A673 (cell line): ENCODE data around the gene TPD52L1. TPM values are rescaled to one million over a fixed set of nuclear protein-coding genes. Genes with fewer than 3 reads are reported as not detected.

Experiments
- BruUV-seq: library from RNA; stranded (reverse); fragments of 400-500 nt; replicated peaks from 2 replicates; lab custom pipeline; 2021; lab: Mats Ljungman, UMichigan
- CTCF ChIA-PET: fragments of 300-600 bp; sonication (Branson Sonifier 250); formaldehyde crosslinking; loops from one replicate; lab custom pipeline; 2022; ENCODE audit warnings: antibody characterized with exemption; lab: Charles Lee
- POLR2A ChIA-PET: fragments of 300-600 bp; sonication (Branson Sonifier 250); formaldehyde crosslinking; loops from one replicate; lab custom pipeline; 2022; ENCODE audit warnings: antibody characterized with exemption; ENCODE audit not compliant: low non-redundant PET; lab: Charles Lee
- DNase-seq: peaks from one replicate; pipeline ENCODE4 v3.0.0-alpha.2; 2015; ENCODE audit warnings: low spot score
- H3K27ac ChIP-seq: fragments of 200-600 bp; sonication (generic); 2 replicates; pipeline ENCODE4 v1.5.1; 2016; ENCODE audit warnings: mixed run types, low read depth, mild to moderate bottlenecking, mixed read lengths, antibody characterized with exemption, low read length; ENCODE audit not compliant: poor library complexity, severe bottlenecking
- H3K27me3 ChIP-seq: fragments of 200-600 bp; sonication (generic); replicated peaks from 2 replicates; pipeline ENCODE4 v1.6.1; 2017; ENCODE audit warnings: mixed run types, low read depth, mild to moderate bottlenecking, mixed read lengths, antibody characterized with exemption, low read length; ENCODE audit not compliant: insufficient read depth, poor library complexity
- H3K36me3 ChIP-seq: fragments of 200-600 bp; sonication (generic); 2 replicates; pipeline ENCODE4 v1.6.1; 2016; ENCODE audit warnings: mixed run types, mild to moderate bottlenecking, mixed read lengths, antibody characterized with exemption, low read length; ENCODE audit not compliant: insufficient read depth, poor library complexity, severe bottlenecking
- H3K4me1 ChIP-seq: fragments of 200-600 bp; sonication (generic); 2 replicates; pipeline ENCODE4 v1.6.1; 2017; ENCODE audit warnings: mixed run types, mild to moderate bottlenecking, mixed read lengths, antibody characterized with exemption, low read length; ENCODE audit not compliant: insufficient read depth, poor library complexity, severe bottlenecking
- H3K4me3 ChIP-seq: fragments of 200-600 bp; sonication (generic); 2 replicates; pipeline ENCODE4 v1.5.1; 2016; ENCODE audit warnings: low read depth, mixed run types, mild to moderate bottlenecking, mixed read lengths, low read length; ENCODE audit not compliant: poor library complexity, severe bottlenecking
- H3K9me3 ChIP-seq: fragments of 200-600 bp; sonication (generic); 2 replicates; pipeline ENCODE4 v1.6.1; 2016; ENCODE audit warnings: mixed run types, low read depth, mild to moderate bottlenecking, mixed read lengths, antibody characterized with exemption, low read length; ENCODE audit not compliant: poor library complexity, severe bottlenecking
- CTCF ChIP-seq: fragments of 300-800, 200-600 bp; sonication (generic); conservative IDR thresholded peaks from 2 replicates; pipeline ENCODE4 v1.5.1; 2017; ENCODE audit warnings: low read depth, mild to moderate bottlenecking, antibody characterized with exemption, low read length, moderate library complexity, mixed read lengths
- EZH2 ChIP-seq: fragments of 200-600 bp; sonication (generic); IDR thresholded peaks from 2 replicates; pipeline ENCODE4 v1.6.1; 2017; ENCODE audit warnings: borderline replicate concordance, low read depth, mild to moderate bottlenecking, mixed read lengths, antibody characterized with exemption, low read length; ENCODE audit not compliant: poor library complexity, severe bottlenecking
- intact Hi-C: fragments of 100-400 bp; cut with micrococcal nuclease; formaldehyde crosslinking; loops from one replicate; pipeline ENCODE4 v1.10.0; 2022; ENCODE audit not compliant: unreplicated experiment
- total RNA-seq: library from RNA; stranded (reverse); gene quantifications from 2 replicates; pipeline ENCODE4 v1.2.3, GENCODE V29; 2021

Gene TPD52L1
- total RNA-seq, 1 experiment from 2014 or later = 2.0 TPM

DNA sequence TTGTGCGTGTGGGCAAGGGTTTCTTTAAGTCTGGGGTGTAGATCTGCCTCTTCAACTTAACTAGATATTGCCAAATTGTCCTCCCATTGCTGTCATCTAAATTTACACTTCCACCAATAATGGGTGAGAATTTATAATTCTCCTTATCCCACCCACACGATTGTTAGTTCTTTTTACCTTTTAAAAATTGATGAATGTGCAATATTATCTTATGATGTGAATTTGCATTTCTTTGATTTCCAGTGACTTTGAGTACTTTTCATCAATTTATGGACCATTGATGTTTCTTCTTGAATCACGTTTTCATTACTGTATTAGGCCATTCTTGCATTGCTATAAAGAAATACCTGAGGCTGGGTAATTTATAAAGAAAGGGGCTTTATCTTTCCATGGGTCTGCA, 17.2 kb upstream of the TPD52L1 start:
- no peak for DNase-seq
- ChIA-PET CTCF (no interaction called here), POLR2A (no interaction called here)
- Histone ChIP-seq H3K27ac (no peak overlapping the region), H3K4me1 (no peaks in the 10 kb centered on the region), H3K27me3 (no peaks in the 10 kb centered on the region), H3K9me3 (no peaks in the 10 kb centered on the region), H3K4me3 (no peak overlapping the region), H3K36me3 (no peaks in the 10 kb centered on the region)
- TF ChIP-seq EZH2 = no peak
- TF ChIP-seq CTCF = no peak
- intact Hi-C loops = no loop called here
- BruUV-seq = no TSS peak

DNA sequence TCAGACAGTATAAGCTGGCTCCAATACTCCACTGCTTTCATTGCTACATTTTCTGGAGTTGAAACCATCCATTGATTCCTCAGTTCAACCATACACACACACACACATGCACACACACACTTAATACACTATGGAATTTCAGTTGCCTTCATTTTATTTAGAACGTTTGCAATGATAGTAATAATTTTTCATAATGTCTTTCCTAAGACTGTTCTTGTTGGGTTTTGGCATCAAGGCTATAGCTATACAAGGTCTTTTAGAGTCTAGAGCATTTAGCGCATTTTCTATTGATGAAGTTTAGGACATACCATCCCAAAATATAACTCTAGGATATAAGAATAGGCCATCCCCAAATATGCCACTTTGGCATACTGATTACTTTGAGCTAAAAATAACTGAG, 15.5 kb upstream of the TPD52L1 start:
- no TSS peak for BruUV-seq
- intact Hi-C loops = no loop called here
- H3K36me3 ChIP-seq = no peaks in the 10 kb centered on the region
- H3K27ac ChIP-seq = no peak overlapping the region
- no peak overlapping the region for H3K4me3 ChIP-seq
- CTCF ChIA-PET = no interaction called here
- POLR2A ChIA-PET = no interaction called here
- no peaks in the 10 kb centered on the region for H3K27me3 ChIP-seq
- no peak for TF ChIP-seq CTCF
- TF ChIP-seq EZH2 = no peak
- H3K4me1 ChIP-seq = no peaks in the 10 kb centered on the region
- no peaks in the 10 kb centered on the region for H3K9me3 ChIP-seq
- DNase-seq = no peak

DNA sequence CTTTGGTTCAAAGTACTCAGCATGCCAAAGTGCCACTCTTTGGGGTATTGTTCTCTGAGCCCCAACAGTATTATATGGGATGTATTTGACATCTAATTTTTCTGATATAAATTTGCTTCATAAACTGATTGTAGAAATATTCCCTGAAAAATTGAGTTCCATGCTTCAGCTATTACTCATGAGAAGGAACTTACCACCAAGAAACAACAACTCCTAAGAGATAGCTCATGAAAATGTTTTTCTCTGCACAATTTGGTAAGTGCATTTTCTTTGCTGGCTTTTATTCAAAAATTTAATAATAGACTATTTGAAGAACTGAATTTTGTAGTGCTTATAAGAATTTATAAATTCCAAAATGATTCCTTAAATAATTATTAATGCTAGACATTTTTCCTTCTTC, 12.8 kb upstream of the TPD52L1 start:
- Histone ChIP-seq H3K27me3 (no peaks in the 10 kb centered on the region), H3K36me3 (no peaks in the 10 kb centered on the region), H3K4me3 (no peak overlapping the region), H3K4me1 (no peaks in the 10 kb centered on the region), H3K9me3 (no peaks in the 10 kb centered on the region), H3K27ac (no peak overlapping the region)
- no peak for TF ChIP-seq CTCF
- TF ChIP-seq EZH2 = no peak
- ChIA-PET POLR2A (no interaction called here), CTCF (no interaction called here)
- no TSS peak for BruUV-seq
- intact Hi-C loops = no loop called here
- no peak for DNase-seq
